GM23338 (cell line): ENCODE results near the gene ACOXL. TPM values are rescaled to one million over a fixed set of nuclear protein-coding genes. Genes with fewer than 3 reads are reported as not detected.
A peak's percentile ranks its signal among the peaks of the same experiment; 100 is the strongest.

Source experiments
- ATAC-seq: fragments of 200-7000 bp; cut with Tn5 transposase; 3 replicates; pipeline ENCODE4 v1.9.1; 2020
- DNase-seq: peaks from one replicate; pipeline ENCODE4 v3.0.0-alpha.2; 2015; ENCODE audit warnings: low spot score
- H2AFZ ChIP-seq: fragments of 200-600 bp; sonication (generic); 2 replicates; pipeline ENCODE4 v1.8.0; 2016; ENCODE audit warnings: antibody characterized with exemption, mild to moderate bottlenecking, moderate library complexity
- H3F3A ChIP-seq: fragments of 200-600 bp; sonication (generic); replicated peaks from 2 replicates; pipeline ENCODE4 v1.8.0; 2017; ENCODE audit warnings: antibody characterized with exemption, mixed run types, low read depth
- H3K27ac ChIP-seq: fragments of 200-600 bp; sonication (generic); 2 replicates; pipeline ENCODE4 v1.6.1; 2016; ENCODE audit warnings: low read depth
- H3K27me3 ChIP-seq: fragments of 200-600 bp; sonication (generic); 2 replicates; pipeline ENCODE4 v1.8.0; 2016; ENCODE audit warnings: mild to moderate bottlenecking, mixed run types, moderate library complexity; ENCODE audit not compliant: insufficient read depth
- H3K36me3 ChIP-seq: fragments of 200-600 bp; sonication (generic); 2 replicates; pipeline ENCODE4 v1.8.0; 2016; ENCODE audit warnings: mild to moderate bottlenecking; ENCODE audit not compliant: insufficient read depth
- H3K4me1 ChIP-seq: fragments of 200-600 bp; sonication (generic); 2 replicates; pipeline ENCODE4 v1.8.0; 2016; ENCODE audit warnings: mild to moderate bottlenecking, moderate library complexity; ENCODE audit not compliant: insufficient read depth
- H3K4me2 ChIP-seq: fragments of 200-600 bp; sonication (generic); 2 replicates; pipeline ENCODE4 v1.7.1; 2017; ENCODE audit warnings: mixed run types
- H3K4me3 ChIP-seq: fragments of 200-600 bp; sonication (generic); 2 replicates; pipeline ENCODE4 v1.6.1; 2016; ENCODE audit warnings: mixed run types
- H3K79me2 ChIP-seq: fragments of 200-600 bp; sonication (generic); replicated peaks from 2 replicates; pipeline ENCODE4 v1.8.0; 2017; ENCODE audit warnings: mild to moderate bottlenecking; ENCODE audit not compliant: insufficient read depth
- H3K9me2 ChIP-seq: fragments of 200-600 bp; sonication (generic); 2 replicates; pipeline ENCODE4 v1.8.0; 2017; ENCODE audit not compliant: insufficient read depth
- H4K20me1 ChIP-seq: fragments of 200-600 bp; sonication (generic); replicated peaks from 2 replicates; pipeline ENCODE4 v1.8.0; 2017; ENCODE audit warnings: mild to moderate bottlenecking; ENCODE audit not compliant: insufficient read depth
- H3K27ac Mint-ChIP-seq: 2 replicates; pipeline ENCODE4 v1.8.0; 2020; ENCODE audit warnings: inconsistent platforms, mild to moderate bottlenecking, moderate library complexity, mixed read lengths
- H3K27me3 Mint-ChIP-seq: 3 replicates; pipeline ENCODE4 v1.8.0; 2022; ENCODE audit warnings: low read depth, mild to moderate bottlenecking, moderate library complexity, mixed read lengths, inconsistent platforms; ENCODE audit not compliant: insufficient read depth, poor library complexity
- H3K36me3 Mint-ChIP-seq: 3 replicates; pipeline ENCODE4 v1.8.0; 2021; ENCODE audit warnings: low read depth, mild to moderate bottlenecking, inconsistent platforms, moderate library complexity, mixed read lengths
- H3K4me1 Mint-ChIP-seq: 3 replicates; pipeline ENCODE4 v1.8.0; 2020; ENCODE audit warnings: mild to moderate bottlenecking, inconsistent platforms, mixed read lengths
- H3K4me3 Mint-ChIP-seq: 3 replicates; pipeline ENCODE4 v1.8.0; 2021; ENCODE audit warnings: moderate library complexity, mild to moderate bottlenecking, inconsistent platforms, mixed read lengths
- H3K9me3 Mint-ChIP-seq: 3 replicates; pipeline ENCODE4 v1.8.0; 2020; ENCODE audit warnings: moderate library complexity, mild to moderate bottlenecking, inconsistent platforms, mixed read lengths
- CREB1 ChIP-seq: fragments of 250-450 bp; sonication (Bioruptor Pico); IDR thresholded peaks from 2 replicates; pipeline ENCODE4 v1.5.0; 2020; ENCODE audit warnings: low read depth, mild to moderate bottlenecking, moderate library complexity
- JUNB ChIP-seq: IDR thresholded peaks from one replicate; pipeline ENCODE4 v1.6.1; 2016; ENCODE audit warnings: antibody characterized with exemption; ENCODE audit not compliant: unreplicated experiment
- NANOG ChIP-seq: IDR thresholded peaks from 2 replicates; pipeline ENCODE4 v1.6.1; 2016; ENCODE audit warnings: antibody characterized with exemption, borderline replicate concordance
- POLR2AphosphoS5 ChIP-seq: IDR thresholded peaks from 2 replicates; pipeline ENCODE4 v1.6.1; 2016; ENCODE audit warnings: antibody characterized with exemption, low read depth
- STAT1 ChIP-seq: IDR thresholded peaks from one replicate; pipeline ENCODE4 v1.6.1; 2016; ENCODE audit warnings: antibody characterized with exemption; ENCODE audit not compliant: unreplicated experiment
- polyA plus RNA-seq: library from polyadenylated mRNA; unstranded; fragments of >200 nt; fragmentation: Nextera tagmentation; extraction: Ambion mirVana; gene quantifications from 2 replicates; pipeline ENCODE4 v1.2.1, GENCODE V29; 2016
- total RNA-seq: library from RNA; depleted of rRNA; stranded (reverse); fragments of >200 nt; shearing (Covaris generic); gene quantifications from 2 replicates; pipeline ENCODE4 v1.2.3, GENCODE V29; 2014
- TF ChIP-seq, protein P1 (sequence below): IDR thresholded peaks from one replicate; pipeline ENCODE4 v1.6.1; 2018; ENCODE audit warnings: antibody characterized with exemption; ENCODE audit not compliant: unreplicated experiment
- TF ChIP-seq, protein P2 (sequence below): IDR thresholded peaks from 2 replicates; pipeline ENCODE4 v1.6.1; 2016; ENCODE audit warnings: antibody characterized with exemption
- TF ChIP-seq, protein P3 (sequence below): fragments of 250-450 bp; sonication (Bioruptor Pico); IDR thresholded peaks from 2 replicates; pipeline ENCODE4 v1.5.0; 2020; ENCODE audit warnings: mild to moderate bottlenecking, moderate library complexity
- TF ChIP-seq, protein P4 (sequence below), 2 experiments: fragments of 200-600 bp in 1 of 2; sonication (generic) in 1 of 2; conservative IDR thresholded peaks; 2 replicates each; pipeline versions ENCODE4 v1.5.1 to v1.6.1; 2016 to 2017; ENCODE audit warnings: antibody characterized with exemption in 2 of 2, low read depth in 2 of 2, mild to moderate bottlenecking in 2 of 2, moderate library complexity in 1 of 2

Gene ACOXL
- total and polyA plus RNA-seq, 2 experiments from 2014 or later: 9.0 to 14.7 TPM

- H3K27ac ChIP-seq: no peak overlapping the region
- Mint-ChIP-seq H3K36me3 (peaks cover 35% of the 10 kb centered on the region), H3K4me1 (peaks cover 53% of the 10 kb centered on the region), H3K27me3 (peaks cover 6% of the 10 kb centered on the region), H3K27ac (0 out of 2 replicates have a peak overlapping the region, but pooled peaks have one; percentile 17), H3K9me3 (no peaks in the 10 kb centered on the region), H3K4me3 (no peak overlapping the region)
- no peak overlapping the region for H3K4me2 ChIP-seq
- peaks cover 70% of the 10 kb centered on the region for H3K79me2 ChIP-seq
- H3K4me3 ChIP-seq: no peak overlapping the region
- H4K20me1 ChIP-seq: peaks cover 13% of the 10 kb centered on the region
- no peaks in the 10 kb centered on the region for H3F3A ChIP-seq
- H3K9me2 ChIP-seq: no peaks in the 10 kb centered on the region
- H2AFZ ChIP-seq: no peak overlapping the region
- DNase-seq (no peak), ATAC-seq (no peak)
- H3K27me3 ChIP-seq: no peaks in the 10 kb centered on the region
- H3K36me3 ChIP-seq: 0 out of 2 replicates have a peak, but pooled peaks cover 8% of the 10 kb centered on the region
- no peak for TF ChIP-seq CREB1 (CRISPR knock-in tag)
- H3K4me1 ChIP-seq: peaks cover 29% of the 10 kb centered on the region
Observed at GRCh38 chr2:111159641-111160040, 427.3 kb downstream of the ACOXL start.

- H3K79me2 ChIP-seq: peaks cover 61% of the 10 kb centered on the region
- Mint-ChIP-seq H3K27ac (no peak overlapping the region; the same call in 1 of the 2 replicates), H3K9me3 (no peaks in the 10 kb centered on the region), H3K36me3 (peaks cover 38% of the 10 kb centered on the region), H3K4me3 (no peak overlapping the region), H3K4me1 (peaks cover 50% of the 10 kb centered on the region), H3K27me3 (peaks cover 4% of the 10 kb centered on the region)
- H3K4me2 ChIP-seq: no peak overlapping the region
- ATAC-seq (no peak), DNase-seq (no peak)
- no peaks in the 10 kb centered on the region for H3K27me3 ChIP-seq
- no peaks in the 10 kb centered on the region for H3F3A ChIP-seq
- 0 out of 2 replicates have a peak overlapping the region, but pooled peaks have one; percentile 22 for H3K27ac ChIP-seq
- H3K4me3 ChIP-seq: no peak overlapping the region
- H4K20me1 ChIP-seq: peaks cover 9% of the 10 kb centered on the region
- no peaks in the 10 kb centered on the region for H3K9me2 ChIP-seq
- H2AFZ ChIP-seq: no peak overlapping the region
- H3K36me3 ChIP-seq: 0 out of 2 replicates have a peak, but pooled peaks cover 11% of the 10 kb centered on the region
- peaks cover 32% of the 10 kb centered on the region for H3K4me1 ChIP-seq
- no peak for TF ChIP-seq POLR2AphosphoS5
- no peak for TF ChIP-seq STAT1
- TF ChIP-seq, protein P1, sequence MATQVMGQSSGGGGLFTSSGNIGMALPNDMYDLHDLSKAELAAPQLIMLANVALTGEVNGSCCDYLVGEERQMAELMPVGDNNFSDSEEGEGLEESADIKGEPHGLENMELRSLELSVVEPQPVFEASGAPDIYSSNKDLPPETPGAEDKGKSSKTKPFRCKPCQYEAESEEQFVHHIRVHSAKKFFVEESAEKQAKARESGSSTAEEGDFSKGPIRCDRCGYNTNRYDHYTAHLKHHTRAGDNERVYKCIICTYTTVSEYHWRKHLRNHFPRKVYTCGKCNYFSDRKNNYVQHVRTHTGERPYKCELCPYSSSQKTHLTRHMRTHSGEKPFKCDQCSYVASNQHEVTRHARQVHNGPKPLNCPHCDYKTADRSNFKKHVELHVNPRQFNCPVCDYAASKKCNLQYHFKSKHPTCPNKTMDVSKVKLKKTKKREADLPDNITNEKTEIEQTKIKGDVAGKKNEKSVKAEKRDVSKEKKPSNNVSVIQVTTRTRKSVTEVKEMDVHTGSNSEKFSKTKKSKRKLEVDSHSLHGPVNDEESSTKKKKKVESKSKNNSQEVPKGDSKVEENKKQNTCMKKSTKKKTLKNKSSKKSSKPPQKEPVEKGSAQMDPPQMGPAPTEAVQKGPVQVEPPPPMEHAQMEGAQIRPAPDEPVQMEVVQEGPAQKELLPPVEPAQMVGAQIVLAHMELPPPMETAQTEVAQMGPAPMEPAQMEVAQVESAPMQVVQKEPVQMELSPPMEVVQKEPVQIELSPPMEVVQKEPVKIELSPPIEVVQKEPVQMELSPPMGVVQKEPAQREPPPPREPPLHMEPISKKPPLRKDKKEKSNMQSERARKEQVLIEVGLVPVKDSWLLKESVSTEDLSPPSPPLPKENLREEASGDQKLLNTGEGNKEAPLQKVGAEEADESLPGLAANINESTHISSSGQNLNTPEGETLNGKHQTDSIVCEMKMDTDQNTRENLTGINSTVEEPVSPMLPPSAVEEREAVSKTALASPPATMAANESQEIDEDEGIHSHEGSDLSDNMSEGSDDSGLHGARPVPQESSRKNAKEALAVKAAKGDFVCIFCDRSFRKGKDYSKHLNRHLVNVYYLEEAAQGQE: no peak
- TF ChIP-seq, protein P2, sequence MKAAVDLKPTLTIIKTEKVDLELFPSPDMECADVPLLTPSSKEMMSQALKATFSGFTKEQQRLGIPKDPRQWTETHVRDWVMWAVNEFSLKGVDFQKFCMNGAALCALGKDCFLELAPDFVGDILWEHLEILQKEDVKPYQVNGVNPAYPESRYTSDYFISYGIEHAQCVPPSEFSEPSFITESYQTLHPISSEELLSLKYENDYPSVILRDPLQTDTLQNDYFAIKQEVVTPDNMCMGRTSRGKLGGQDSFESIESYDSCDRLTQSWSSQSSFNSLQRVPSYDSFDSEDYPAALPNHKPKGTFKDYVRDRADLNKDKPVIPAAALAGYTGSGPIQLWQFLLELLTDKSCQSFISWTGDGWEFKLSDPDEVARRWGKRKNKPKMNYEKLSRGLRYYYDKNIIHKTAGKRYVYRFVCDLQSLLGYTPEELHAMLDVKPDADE: no peak
- TF ChIP-seq, protein P3, sequence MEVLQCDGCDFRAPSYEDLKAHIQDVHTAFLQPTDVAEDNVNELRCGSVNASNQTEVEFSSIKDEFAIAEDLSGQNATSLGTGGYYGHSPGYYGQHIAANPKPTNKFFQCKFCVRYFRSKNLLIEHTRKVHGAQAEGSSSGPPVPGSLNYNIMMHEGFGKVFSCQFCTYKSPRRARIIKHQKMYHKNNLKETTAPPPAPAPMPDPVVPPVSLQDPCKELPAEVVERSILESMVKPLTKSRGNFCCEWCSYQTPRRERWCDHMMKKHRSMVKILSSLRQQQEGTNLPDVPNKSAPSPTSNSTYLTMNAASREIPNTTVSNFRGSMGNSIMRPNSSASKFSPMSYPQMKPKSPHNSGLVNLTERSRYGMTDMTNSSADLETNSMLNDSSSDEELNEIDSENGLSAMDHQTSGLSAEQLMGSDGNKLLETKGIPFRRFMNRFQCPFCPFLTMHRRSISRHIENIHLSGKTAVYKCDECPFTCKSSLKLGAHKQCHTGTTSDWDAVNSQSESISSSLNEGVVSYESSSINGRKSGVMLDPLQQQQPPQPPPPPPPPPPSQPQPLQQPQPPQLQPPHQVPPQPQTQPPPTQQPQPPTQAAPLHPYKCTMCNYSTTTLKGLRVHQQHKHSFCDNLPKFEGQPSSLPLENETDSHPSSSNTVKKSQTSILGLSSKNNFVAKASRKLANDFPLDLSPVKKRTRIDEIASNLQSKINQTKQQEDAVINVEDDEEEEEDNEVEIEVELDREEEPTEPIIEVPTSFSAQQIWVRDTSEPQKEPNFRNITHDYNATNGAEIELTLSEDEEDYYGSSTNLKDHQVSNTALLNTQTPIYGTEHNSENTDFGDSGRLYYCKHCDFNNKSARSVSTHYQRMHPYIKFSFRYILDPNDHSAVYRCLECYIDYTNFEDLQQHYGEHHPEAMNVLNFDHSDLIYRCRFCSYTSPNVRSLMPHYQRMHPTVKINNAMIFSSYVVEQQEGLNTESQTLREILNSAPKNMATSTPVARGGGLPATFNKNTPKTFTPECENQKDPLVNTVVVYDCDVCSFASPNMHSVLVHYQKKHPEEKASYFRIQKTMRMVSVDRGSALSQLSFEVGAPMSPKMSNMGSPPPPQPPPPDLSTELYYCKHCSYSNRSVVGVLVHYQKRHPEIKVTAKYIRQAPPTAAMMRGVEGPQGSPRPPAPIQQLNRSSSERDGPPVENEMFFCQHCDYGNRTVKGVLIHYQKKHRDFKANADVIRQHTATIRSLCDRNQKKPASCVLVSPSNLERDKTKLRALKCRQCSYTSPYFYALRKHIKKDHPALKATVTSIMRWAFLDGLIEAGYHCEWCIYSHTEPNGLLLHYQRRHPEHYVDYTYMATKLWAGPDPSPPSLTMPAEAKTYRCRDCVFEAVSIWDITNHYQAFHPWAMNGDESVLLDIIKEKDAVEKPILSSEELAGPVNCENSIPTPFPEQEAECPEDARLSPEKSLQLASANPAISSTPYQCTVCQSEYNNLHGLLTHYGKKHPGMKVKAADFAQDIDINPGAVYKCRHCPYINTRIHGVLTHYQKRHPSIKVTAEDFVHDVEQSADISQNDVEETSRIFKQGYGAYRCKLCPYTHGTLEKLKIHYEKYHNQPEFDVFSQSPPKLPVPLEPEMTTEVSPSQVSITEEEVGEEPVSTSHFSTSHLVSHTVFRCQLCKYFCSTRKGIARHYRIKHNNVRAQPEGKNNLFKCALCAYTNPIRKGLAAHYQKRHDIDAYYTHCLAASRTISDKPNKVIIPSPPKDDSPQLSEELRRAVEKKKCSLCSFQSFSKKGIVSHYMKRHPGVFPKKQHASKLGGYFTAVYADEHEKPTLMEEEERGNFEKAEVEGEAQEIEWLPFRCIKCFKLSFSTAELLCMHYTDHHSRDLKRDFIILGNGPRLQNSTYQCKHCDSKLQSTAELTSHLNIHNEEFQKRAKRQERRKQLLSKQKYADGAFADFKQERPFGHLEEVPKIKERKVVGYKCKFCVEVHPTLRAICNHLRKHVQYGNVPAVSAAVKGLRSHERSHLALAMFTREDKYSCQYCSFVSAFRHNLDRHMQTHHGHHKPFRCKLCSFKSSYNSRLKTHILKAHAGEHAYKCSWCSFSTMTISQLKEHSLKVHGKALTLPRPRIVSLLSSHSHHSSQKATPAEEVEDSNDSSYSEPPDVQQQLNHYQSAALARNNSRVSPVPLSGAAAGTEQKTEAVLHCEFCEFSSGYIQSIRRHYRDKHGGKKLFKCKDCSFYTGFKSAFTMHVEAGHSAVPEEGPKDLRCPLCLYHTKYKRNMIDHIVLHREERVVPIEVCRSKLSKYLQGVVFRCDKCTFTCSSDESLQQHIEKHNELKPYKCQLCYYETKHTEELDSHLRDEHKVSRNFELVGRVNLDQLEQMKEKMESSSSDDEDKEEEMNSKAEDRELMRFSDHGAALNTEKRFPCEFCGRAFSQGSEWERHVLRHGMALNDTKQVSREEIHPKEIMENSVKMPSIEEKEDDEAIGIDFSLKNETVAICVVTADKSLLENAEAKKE: no peak
- TF ChIP-seq, protein P4, sequence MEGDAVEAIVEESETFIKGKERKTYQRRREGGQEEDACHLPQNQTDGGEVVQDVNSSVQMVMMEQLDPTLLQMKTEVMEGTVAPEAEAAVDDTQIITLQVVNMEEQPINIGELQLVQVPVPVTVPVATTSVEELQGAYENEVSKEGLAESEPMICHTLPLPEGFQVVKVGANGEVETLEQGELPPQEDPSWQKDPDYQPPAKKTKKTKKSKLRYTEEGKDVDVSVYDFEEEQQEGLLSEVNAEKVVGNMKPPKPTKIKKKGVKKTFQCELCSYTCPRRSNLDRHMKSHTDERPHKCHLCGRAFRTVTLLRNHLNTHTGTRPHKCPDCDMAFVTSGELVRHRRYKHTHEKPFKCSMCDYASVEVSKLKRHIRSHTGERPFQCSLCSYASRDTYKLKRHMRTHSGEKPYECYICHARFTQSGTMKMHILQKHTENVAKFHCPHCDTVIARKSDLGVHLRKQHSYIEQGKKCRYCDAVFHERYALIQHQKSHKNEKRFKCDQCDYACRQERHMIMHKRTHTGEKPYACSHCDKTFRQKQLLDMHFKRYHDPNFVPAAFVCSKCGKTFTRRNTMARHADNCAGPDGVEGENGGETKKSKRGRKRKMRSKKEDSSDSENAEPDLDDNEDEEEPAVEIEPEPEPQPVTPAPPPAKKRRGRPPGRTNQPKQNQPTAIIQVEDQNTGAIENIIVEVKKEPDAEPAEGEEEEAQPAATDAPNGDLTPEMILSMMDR (conservative IDR thresholded peaks at IDR 0.05; ENCODE audit: low read depth in 2 of 2): no peak
- no peak for TF ChIP-seq NANOG
- TF ChIP-seq JUNB: no peak
Observed at GRCh38 chr2:111160758-111161157, 428.4 kb downstream of the ACOXL start.
